AG08396 (cell line): ENCODE data around the gene POC5.
A peak's percentile ranks its signal among the peaks of the same experiment; 100 is the strongest.
"Not testable (repeated sequence)": the region's sequence is repeated elsewhere in the genome, so short reads cannot be mapped to it uniquely, and the experiment has no call there.

Source experiments
- DNase-seq: peaks from one replicate; pipeline ENCODE4 v3.0.0; 2012; ENCODE audit warnings: low spot score, mixed read lengths

The POC5 gene, protein sequence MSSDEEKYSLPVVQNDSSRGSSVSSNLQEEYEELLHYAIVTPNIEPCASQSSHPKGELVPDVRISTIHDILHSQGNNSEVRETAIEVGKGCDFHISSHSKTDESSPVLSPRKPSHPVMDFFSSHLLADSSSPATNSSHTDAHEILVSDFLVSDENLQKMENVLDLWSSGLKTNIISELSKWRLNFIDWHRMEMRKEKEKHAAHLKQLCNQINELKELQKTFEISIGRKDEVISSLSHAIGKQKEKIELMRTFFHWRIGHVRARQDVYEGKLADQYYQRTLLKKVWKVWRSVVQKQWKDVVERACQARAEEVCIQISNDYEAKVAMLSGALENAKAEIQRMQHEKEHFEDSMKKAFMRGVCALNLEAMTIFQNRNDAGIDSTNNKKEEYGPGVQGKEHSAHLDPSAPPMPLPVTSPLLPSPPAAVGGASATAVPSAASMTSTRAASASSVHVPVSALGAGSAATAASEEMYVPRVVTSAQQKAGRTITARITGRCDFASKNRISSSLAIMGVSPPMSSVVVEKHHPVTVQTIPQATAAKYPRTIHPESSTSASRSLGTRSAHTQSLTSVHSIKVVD

DNA sequence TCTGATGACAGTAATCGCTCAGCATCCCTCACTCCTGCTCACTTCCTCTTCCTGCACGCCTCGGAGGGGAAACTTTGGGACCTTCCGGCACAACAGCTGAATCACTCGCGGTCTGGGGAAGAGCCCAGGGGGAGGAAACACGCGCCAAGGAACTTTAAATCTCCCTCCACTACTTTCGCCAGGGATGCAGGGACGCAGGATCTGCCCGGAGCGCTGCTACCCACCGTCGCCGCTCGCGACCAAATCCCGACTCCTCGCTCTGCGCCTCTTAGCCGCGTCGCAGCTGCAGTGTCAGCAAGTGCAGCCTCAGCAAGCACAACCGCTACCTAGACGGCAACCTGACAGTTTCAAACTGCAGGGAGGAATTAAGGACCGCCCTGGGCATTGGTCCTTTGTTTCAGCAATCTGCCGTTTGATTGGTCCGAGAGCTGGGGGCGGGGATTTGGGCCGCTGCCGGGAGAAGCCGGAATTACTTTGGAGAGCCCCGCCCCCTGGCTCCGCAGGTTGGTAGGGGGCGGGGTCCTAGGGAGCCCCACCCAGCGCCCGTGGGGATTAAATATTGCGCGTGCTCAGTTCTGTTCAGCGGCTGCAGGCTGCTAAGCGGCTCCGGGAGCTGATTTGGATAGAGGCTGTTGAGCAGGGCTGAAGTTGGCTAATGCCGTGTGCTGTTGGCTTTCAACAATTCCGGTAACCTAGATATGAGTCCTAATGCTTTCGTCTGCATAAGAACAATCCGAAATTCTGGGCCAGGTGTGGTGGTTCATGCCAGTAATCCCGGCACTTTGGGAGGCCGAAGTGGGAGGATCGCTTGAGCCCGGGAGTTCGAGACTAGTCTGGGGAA is at the start of gene POC5:
TSS of gene POC5 (minus strand) at position 356 of the 841 bp plus-strand sequence. CDS start 4,500 bp downstream, outside the sequence.
- DNase-seq: peak; percentile 94

DNA sequence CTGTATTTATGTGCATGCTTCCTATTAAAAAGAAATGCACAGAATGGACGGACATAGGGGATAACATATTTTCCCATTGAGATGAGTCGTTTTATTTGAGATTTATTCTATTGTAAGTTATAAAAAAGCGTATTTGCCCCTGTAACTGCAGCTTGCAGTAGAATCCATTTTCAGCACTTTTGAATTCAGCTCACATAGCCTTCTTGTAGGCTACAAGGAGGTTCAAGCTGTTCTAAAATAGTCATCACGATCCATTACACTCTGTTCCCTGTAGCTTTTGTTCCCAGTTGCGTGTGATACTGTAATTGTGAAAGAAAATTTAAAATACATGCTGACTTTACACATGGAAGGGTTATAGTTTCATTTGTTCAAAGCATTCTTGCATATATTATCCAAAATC is 40.9 kb upstream of the POC5 start:
- DNase-seq: no peak

DNA sequence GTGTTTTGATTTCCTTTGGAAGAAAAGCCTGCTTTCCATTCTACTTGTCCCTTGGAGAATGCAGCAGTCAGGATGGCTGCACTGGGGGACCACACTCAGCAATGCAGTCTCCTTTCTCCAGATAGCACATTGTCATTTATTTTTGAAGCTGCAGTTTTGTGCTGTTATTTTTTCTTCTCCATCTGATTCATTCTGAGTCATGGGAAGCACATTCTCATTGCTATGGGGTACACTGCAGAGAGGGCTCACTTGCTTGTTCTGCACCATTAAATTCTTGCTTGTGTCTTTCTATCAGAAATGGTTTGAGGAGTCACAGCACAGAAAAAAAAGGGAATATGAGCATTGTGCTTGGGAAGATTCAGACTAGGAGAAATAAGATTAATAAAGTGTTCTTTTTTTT is 39.7 kb upstream of the POC5 start:
- peak; percentile 7 for DNase-seq

DNA sequence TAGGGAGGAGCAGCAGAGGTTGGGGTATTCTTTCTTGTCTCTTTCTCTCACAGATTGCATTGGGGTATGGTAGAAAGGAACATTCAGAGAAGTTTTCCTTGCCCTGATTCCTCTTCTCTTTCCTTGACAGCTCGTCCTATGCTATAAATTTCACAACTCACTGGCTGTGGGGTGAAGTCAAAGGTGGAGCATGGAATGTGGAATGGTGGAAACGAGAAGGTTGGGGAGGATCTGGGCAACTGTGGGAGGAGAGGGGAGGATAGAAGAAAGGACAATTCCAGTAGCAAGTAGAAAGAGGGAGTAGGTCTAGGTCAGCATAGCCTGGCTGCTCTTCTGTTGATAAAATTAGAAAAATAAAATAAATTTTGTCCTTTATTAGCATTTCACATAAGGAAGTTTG is 39.0 kb upstream of the POC5 start:
- DNase-seq: no peak

DNA sequence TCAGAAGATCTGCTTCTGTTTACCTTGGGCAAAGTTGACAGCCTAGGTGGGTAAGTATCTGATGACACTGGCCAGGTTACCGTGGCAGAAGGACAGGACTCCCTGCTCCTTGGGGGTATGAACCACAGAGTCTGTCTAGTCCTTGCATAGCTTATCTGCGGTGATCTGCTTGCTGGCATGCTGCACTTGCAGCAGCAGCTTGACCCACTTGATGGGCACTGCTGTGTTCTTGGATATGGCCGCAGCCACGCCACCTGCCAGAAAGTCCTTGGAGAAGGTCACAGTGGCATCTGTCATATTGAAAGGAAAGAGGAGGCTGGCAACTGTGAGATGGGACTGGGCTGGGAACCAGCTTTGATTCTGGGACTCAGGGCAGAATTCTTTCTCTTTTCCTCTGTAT is 35.9 kb upstream of the POC5 start:
- DNase-seq: no peak

DNA sequence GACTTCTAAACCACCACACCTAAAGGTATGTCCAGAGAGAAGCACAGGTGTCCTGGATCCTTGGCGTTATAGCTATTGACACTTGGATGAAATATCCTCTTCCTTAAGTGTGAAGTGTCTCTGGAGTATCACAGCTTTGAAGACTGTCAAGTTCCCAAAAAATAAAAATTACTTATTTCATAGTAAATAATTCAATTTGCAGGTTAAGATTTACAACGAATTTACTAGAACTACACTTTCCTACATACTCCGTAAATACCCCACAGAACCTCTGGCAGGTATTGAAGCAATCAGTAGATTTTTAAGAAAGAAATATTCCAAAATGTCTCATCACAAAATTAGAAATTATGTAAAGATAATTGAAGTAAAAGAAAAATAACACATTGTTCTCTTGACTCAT is 27.1 kb upstream of the POC5 start:
- no peak for DNase-seq

DNA sequence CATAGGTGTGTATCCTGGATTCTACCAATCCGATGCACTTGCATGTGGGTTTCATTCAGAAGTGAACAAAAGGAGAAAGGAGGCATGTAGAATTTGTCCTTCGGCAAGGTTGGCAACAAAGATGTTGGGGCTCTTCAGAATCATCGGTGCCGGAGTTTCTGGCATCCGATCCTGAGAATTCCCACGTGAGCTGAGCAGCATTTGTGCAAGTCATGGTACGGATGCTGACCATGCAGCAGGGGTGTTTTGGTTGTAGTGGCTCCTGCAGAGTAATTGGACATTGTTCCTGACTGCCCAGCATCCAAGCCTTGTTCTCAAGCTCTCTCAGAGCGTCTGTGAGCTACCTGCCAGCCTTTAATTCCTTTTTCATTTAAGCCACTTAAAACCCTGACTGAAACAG is 19.0 kb upstream of the POC5 start:
- no peak for DNase-seq

DNA sequence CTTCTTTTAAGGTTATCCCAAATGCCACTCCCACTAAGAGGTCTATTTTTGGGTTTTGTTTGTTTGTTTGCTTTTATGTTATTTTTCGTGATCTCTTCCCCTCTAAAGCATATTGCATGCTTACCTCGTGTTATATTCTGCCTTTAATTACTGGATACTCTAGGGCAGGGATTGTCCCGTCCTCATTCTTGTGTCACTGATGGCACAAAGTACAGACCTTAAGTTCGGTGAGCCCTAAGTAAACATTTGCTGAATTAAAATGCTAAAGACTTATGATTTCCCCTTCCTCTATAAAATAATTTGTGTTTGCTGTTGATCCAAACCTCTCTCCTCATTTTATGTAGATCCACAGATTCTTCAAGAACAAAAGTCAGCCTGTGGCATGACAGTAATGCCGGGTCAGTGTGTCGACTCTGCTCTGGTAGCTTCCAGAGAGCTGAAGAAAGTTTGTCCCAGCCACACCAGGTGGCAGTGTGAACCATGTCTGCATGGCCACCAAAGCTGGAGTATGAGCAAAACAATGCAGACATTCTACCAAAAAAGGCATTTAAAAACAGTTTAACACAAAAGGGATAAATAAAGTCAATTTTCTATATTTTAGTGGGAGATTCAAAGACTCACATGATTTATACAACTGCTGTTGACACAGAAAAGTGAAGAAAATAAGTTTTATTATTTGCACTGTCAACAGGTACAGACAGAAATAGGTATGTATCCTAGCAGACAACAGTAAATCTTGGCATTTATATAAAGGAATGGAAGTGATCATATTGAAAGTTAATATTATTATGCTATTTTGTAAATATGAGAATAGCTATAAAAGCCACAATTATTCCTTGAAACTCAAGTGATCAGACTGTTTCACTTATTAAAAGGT is 17.9 kb upstream of the POC5 start:
- DNase-seq: no peak

DNA sequence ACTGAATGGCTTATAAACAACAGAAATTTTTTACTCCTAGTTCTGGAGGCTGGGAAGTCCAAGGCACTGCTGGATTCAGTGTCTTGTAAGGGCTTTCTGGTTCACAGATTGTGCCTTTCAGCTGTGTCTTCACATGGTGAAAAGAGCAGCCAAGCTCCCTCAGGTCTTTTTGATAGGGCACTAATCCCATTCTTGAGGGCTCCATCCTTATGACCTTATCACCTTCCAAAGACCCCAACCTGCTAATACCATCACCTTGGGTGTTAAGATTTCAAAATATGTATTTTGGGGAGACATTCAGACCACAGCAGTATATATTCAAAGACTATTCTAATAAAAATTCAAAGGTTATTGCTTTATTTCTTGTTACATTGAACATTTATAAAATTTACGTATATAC is 16.5 kb upstream of the POC5 start:
- no peak for DNase-seq

DNA sequence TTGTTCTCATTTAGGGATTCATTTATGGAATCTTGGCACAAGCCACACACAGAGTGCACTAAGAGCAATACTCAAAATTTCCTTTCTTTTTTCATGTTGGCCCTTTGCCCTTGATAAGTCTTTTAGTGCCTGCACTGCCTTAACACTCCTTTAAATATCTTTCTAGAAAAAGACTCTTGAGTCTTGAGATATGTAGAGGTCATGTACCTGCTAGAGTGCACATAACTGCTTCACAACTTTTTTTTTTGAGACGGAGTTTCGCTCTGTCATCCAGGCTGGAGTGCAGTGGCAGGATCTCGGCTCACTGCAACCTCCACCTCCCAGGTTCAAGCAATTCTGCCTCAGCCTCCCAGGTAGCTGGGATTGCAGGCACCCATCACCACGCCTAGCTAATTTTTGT is 14.3 kb upstream of the POC5 start:
- not testable (repeated sequence) for DNase-seq

DNA sequence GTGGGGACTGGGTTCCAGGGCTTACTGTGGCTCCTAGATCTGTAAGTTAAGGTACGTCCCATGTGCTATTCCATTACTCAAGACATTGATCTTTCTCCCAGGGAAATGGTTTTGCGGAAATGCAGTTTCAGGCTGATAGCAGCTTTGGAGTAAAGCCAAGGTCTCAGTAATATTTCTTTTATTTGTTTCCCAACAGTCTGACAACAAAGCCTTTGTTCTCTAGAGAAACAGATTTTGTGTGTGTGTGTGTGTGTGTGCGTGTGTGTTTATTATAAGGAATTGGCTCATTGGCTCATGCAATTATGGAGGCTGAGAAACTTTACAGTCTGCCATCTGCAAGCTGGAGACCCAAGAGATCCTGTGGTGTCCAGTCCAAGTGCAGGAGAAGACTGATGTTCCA is 12.1 kb upstream of the POC5 start:
- no peak for DNase-seq

DNA sequence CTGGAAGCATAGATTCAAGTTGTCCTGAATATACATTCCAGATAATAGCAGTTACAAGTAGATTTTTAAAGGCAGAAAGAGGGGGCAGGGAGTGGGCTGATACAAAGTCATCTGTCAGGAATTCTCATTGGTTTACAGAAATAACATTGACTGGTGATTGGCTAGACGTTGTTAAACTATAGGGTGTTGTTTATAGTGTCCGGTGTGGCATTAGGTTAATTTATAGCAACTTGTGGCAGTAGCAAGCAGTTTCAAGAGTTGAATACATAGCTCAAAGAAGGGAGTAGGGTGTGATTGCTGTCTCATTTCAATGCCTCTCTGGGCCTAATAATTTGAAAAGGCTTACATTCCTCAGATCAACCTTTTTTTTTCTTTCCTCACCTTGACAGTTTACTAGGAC is 10.7 kb upstream of the POC5 start:
- no peak for DNase-seq

DNA sequence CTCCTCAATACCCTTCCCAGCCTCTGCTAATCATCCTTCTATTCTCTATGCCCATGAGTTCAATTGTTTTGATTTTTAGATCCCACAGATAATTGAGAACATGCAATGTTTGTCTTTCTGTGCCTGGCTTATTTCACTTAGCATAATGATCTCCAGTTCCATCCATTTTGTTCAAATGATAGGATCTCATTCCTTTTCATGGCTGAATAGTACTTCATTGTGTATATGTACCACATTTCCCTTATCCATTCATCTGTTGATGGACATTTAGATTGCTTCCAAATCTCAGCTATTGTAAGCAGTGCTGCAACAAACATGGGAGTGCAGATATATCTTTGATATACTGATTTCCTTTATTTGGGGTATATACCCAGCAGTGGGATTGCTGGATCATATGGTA is 9.0 kb upstream of the POC5 start:
- DNase-seq: not testable (repeated sequence)

DNA sequence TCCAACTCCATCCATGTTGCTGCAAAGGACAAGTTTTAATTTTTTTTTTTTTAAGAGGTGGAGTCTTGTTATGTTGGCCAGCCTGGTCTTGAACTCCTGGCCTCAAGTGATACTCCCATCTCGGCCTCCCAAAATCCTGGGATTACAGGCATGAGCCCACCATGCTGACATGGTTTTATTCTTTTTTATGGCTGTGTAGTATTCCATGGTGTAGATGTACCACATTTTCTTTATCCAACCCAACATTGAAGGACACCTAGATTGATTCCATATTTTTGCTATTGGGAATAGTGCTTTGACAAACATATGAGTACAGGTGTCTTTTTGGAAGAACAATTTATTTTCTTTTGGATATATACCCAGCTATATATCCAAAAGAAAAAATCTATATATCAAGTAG is 6.1 kb upstream of the POC5 start:
- DNase-seq: no peak

DNA sequence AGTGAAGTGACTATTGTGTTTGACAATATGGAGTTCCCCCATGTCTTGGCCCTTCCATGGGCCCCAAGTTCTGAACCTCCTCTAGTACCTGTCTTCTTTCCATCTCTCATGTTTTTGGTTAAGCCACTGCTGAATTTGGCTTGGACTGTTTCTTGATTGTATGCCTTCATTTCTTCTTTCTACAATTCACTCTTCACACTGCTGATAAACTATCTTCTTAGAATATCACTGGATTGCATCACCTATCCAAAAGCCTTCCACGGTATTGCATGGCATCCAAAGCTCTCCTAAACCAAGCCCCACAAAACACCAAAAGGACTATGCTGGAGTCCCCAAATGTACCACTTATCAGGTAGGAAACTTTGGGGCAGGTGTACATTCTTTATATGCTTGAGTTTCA is 4.3 kb upstream of the POC5 start:
- no peak for DNase-seq

DNA sequence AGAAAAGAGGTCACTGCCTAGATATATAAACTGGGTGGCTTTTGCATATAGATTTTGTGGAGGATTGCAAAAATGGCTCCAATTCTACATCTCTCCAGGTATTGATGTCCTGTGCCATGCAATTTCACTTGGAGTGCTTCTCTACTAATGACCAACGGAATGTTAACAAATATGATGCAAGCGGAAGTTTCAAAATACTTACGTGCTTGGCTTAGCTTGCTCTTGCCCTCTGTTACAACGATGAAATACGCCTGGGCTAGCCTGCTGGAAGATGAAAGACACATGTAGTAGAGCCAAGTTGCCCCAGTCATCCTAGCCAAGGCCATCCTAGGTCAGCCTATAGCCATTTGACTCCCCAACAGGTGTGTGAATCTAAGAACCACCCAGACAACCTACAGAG is 3.6 kb upstream of the POC5 start:
- DNase-seq: no peak

DNA sequence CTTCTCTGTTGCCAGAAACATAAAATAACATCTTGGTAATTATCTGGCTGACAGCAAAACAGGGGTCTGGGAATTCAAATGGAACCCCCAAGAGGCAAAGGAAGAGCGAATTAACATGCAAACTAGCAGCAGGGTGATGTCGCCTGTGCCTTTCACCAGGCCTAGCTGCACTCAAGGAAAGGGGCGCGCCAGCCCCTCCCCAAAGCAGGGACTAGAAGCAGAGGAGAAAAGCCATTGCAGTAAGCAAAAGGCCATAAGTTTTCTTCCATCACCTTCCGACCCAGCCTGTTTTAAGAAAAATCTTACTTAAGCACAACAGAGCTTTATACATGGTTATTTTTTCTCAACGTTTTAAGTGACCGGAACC is 539 bp downstream of the POC5 start:
- no peak for DNase-seq

DNA sequence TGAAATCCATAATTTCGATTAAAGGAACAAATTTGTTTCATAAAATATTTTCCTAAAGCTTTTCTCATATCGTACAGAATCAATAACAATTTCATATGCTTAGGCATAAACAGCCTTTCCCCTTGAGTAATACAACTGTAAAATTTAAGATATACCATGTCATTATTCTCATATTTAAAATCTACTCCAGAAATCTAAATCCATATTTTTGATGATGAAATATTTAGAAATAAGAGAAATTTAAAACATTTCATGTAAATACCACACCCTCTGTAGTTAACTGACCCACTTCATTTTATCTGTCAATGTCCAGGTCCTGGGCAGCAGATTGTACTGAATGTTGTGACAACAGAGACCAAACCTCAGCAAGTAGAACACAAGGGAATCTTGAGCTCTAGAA is 5.1 kb downstream of the POC5 start:
- DNase-seq: no peak

DNA sequence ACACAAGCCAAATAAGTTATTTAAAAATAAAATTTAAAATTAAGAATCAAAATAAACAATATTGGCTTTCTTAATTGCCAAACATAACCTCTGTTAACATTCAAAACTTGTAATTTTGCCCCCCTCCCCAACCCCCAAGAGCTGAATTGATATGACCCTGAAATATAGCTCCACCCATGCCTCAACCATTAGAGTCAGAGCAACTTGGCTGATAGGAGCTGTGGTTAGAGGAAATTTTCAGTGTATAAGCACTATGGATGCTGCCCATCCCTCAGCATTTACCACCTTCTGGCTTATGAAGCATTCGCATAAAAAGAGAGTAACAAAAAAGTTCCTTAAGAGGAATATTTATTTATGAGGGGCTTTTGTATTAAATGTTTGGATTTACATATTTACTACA is 6.1 kb downstream of the POC5 start:
- no peak for DNase-seq

DNA sequence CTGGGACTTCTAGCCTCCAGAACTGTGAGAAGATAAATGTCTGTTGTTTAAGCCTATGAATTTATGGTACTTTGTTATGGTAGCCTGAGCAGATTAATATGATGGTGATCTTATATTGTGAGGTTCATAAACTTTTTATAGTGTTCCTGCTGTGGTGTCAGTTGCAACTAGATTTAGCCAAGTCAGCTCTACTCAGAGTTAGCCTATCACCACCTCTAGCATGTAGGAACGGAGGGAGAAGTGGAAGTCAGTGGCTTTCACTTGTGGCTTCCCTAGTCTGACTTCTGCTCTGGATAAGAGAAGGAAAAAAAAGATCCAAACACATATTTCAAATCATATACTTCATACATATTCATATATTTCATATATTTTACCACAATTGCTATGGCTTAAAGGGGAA is 6.6 kb downstream of the POC5 start:
- no peak for DNase-seq

DNA sequence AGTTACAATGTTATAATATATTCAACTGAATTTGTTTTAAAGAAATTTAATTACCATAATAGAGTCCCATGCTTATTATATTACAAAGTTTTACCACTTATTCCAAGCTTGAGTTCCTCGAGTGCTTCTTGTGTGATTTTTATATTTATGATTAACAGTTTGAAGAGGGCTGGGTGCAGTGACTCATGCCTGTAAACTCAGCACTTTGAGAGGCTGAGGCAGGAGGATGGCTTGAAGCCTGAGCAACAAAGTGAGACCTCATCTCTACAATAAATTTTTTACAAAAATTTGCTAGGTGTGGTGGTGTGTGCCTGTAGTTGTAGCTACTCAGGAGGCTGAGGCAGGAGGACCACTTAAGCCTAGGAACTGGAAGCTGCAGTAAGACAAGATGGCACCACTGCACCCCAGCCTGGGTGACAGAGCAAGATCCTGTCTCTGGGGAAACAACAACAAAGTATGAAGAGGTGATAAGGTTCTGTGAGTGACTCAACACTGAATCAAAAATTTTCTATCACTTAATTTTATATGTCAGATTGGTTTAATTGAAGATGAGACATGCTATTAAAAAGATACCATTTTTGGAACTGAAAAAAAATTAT is 9.2 kb downstream of the POC5 start:
- DNase-seq: no peak

DNA sequence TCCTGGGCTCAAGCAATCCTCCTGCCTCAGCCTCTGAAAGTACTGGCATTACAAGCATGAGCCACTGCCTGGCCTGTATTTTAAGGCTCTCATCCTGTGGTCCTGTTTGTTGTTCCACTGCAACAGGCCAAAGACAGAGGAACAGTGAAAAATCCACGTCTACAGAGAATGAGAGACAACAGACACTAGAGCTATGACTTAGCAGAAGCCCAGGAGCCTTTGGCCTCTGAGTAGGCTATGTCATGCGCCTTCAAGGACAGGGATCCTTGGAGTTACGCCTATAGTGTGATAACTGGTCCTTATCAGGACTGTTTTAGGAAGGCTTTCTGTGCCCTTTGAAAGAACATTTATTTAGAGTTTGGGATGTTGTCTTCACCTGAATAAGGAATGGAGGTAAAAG is 10.5 kb downstream of the POC5 start:
- no peak for DNase-seq
